HG03378 (cell line): ENCODE data around the gene KLHL12.

Source experiments
- ATAC-seq: cut with Tn5 transposase; IDR thresholded peaks from one replicate; pipeline ENCODE4 v1.9.1; 2021; ENCODE audit warnings: mild to moderate bottlenecking, moderate library complexity; ENCODE audit not compliant: unreplicated experiment

KLHL12 gene

DNA sequence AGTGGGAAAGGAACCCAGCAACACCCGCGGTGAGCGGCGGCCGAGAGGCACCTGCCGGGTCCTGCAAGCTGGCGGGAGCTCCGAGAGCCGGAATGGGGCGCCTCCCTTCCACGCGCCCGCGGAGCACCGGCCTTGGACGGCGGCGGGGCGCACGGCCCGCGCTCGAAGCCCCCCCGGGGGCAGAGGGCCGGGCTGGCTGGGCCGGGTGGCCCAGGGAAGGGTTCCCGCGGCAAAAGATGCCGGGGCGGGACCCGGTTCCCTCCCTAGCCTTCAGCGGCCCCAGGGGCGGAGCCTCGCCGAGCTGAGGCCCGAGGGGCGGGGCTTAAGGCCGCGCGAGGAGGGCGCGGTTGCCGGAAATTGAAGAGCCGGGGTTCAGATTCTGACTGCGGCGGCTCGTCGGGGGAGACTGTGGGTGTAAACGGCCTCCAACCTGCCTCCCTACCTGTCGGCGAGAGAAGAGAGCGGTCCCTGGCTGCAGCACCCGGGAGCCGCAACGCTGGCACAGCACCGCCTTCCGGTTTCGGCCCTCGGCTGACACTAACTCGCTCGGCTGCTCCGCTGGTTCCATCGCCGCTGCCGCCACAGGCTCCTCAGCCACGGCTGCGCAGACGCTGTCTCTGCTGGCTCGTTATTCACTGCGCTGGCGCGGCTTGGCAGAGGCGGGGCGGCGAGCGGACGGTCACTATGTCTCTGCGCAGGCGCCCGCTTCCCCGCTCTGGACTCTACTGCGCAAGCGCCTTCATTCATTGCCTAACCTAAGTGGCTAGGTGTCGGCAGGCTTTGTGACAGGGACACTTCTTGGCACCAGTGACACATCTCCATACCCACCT, 38.3 kb downstream of the KLHL12 start, which contains the start of gene RABIF:
Gene RABIF, minus strand, starts transcription at position 619 of the 830 bp plus-strand sequence. Its CDS starts 51 bp downstream, at position 568.
- peak; percentile 86 for ATAC-seq

DNA sequence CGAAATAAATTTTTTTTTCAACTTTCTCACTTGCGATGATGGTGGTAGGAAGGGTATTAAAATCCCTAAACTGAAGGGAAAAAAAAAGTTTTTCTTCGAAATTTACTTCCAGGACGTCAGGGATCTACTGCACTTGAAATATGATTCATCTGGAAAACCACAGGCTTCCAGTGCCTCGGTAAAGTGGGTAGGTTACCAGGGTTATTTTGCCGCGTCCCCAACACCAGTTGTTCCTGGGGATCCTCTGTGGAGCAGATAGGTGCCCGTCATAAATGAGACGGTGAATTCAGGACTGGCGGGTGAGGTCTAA, 38.9 kb downstream of the KLHL12 start:
- no peak for ATAC-seq

DNA sequence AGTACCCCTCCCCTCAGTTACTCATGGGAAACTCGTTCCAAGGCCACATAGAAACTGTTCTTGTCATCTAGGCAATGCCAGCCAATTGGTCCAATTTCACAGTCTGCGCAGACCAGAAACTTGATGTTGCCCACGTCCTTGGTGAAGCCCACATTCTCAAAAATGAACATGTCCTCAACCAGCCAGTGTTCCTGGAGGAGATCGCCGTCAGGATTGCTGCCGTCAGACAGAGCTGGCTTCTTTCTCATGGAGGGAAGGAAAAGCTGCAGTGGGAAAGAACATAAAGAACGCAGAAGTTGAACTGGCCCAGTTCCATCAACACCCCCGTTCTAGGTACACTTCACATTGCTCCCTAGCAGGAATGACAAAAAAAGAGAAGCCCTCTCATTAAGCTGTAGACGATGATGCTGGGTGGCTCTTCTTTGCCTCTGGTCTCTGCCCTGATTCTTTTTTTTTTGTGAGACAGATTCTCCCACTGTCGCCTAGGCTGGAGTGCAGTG, 46.0 kb downstream of the KLHL12 start:
- ATAC-seq = no peak

DNA sequence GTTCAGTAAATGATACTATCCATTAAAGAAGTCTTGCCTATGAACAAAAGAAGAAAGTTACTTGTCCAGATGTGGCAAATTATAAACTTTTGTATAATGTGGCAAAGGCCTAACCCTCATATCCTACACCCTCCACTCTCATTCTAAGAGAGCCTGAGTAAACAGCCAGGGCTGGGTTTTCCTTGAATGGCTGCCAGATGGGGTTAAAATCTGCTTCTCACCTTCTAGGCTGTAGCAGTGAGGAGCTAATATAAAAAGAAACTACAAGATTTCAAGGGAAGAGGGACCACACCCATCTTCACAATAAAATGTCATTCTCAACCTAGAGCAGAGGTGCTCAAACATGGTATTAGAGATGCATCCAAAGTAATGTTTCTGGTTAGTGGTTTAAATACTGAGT, 47.0 kb downstream of the KLHL12 start:
- ATAC-seq = no peak

DNA sequence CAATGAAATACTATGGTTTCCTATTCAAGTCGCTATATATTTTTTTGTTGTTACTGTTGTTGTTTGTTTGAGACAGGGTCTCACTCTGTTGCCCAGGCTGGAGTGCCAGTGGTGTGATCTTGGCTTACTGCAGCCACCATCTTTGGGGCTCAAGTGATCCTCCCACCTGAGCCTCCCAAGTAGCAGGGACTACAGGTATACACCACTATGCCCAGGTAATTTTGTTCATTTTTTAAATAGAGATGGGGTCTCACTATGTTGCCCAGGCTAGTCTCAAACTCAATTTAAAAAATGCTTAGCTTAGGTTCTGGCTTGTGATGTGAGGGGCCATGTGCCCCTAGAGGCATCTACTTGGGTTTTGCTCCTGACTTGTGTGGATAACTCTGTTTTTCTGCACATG, 47.9 kb downstream of the KLHL12 start:
- no peak for ATAC-seq

DNA sequence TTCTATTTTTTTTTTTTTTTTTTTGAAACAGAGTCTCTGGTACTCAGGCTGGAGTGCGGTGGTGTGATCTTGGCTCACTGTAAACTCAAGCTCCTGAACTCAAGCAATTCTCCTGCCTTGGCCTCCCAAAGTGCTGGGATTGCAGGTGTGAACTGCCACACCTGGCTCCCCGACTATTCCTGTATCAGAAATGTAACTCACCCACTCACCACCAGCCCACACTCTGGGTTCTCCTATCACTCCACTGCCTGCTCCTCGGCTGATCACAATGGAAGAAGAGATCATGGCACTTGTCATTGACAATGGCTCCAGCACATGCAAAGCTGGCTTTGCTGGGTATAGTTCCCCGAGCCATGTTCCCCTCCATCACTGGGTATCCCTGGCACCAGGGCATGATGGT, 54.0 kb downstream of the KLHL12 start:
- ATAC-seq = no peak

DNA sequence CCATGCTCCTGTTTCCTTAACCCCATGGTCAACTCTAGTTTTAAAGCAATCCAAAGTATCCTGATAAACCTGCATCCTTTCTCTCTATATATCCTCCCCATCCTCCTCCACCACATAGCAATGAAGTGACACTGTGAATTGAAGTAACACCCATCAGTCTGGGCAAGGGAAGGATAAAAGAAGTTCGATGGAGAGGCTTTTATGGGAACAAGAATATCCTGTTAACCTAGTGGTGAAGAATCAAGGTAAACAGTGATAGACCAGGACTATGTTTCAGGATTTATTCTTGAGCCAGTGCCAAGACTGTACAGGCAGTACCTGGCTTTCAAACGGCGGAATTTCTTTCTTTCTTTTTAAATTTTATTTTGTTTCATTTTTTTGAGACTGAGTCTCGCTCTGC, 55.7 kb downstream of the KLHL12 start:
- no peak for ATAC-seq

DNA sequence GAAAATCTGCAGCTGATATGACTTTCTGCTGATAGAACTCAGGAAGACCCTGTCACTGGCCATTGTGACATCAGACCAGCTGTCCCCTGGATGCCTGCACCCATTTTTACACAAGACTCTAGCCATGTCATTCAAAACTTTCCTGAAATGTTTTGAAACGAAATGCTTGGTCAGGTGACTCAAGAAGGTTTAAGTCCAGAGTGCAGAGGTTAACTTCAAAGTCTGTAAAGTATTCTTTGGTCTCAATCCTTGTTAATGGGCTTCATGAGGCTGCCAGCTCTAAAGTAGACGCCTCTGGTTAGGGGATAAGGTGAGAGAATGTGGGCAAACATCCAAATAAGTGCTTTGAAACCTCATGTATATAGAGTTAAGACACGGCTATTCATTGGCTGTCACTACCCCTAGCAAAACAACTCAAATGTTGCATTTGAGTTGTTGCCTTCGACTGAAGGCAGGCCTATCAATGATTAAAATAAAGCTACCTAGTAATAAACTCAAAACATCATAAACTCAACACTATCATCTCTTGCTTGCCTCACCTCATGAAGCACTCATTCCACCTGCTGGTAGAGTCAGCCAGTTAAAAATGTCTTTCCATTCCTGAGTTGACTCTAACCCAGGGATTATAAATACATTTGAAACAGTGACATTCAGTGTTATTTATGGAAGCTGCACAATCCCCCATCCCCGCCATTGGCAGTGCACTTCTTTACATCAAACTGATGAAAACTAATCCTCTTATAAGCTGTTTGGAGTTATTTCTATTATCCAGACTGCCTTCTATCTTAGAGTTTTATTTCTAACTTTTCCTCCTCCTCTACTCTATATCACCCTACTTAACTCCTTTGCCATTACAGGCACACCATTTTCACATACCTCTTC, 64.1 kb downstream of the KLHL12 start:
- no peak for ATAC-seq

DNA sequence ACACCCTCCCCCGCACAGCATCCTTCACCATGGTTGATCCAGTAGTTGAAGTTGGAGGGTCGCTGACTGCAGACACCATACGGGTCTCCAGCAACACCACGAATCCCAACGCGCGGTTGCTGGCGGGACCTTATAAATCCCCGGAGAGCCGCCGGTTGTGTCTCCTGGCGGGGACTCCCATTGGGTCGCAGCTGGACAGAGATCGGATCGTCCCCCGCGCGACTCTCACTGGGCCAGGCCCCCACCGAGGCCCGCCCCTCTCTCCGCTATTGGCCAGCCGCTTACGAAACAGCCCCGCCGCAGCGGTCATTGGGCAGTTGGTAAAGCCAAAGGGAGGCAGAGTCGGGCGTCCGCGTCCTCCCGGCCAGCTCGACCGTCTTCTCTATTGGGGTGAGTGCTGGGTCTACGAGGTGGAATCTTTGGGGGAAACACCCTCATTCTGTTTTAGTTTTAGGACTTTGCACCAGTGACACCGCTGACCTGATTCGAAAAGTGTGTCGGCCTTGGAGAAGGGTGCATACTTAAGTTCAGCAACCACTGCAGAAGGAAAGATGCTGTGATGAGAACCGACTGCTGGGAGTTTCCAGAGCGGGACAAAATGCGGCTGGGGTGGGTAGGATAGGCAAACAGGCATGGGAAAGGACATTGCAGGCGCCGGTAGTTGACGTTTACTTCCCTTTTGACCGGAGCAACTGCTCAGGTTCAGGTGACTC, 65.5 kb downstream of the KLHL12 start:
- ATAC-seq = no peak

DNA sequence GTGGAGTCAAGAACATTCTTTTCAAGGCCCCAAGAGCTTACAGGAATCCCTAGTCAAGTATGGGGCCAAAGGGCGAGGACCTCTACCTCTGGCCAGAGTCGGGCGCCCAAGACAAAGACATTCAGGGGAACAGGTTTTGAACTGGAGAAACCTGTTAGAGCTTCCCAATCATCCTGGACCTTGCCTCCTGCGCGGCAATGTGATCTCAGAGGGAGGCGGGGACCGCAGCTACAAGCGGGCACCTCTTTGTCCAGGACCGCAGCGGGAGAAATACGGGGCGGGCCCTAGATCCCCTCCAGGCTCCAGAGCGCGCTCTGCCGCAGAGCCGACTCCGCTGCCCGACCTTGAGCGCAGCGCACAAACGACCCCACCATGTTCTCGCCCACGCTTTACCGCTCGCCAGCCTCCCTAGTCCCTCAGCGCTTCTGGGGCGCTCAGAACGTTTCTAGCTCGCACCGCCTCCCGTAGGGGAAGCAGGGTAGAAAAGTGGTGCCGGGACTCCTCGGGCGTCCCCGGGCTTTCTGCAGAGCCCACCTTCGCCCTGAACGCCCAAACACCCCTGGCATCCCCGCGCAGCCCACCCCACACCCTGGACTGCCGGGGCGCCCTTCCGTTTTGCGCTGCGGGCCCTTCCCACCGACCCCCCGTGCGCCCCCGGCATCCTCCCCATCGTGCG, 66.2 kb downstream of the KLHL12 start:
- ATAC-seq = no peak

DNA sequence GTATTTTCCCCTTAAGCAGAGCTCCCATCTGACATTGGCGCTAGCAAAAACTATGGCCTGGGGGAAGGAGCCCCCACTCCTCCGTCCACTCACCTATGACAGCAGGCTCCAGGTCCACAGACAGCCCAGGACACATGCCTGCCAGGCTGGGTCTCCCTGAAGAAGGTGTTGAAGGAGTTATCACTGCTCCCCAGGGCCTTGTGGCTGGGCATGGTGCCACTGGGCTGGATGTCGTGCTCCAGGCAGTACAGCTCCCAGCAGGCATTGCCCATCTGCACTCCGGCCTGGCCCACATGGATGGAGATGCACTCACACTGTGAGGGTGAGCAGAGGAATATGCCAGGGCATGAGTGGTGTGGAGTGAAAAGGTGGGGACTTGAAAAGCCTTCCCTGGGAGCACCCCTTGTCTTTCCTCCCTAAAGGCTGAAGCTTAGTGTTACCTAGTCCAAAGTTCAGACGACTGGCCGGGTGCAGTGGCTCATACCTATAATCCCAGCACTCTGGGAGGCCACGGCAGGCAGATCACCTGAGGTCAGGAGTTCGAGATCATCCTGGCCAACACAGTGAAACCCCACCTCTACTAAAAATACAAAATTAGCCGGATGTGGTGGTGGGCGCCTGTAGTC, 68.1 kb downstream of the KLHL12 start:
- no peak for ATAC-seq

DNA sequence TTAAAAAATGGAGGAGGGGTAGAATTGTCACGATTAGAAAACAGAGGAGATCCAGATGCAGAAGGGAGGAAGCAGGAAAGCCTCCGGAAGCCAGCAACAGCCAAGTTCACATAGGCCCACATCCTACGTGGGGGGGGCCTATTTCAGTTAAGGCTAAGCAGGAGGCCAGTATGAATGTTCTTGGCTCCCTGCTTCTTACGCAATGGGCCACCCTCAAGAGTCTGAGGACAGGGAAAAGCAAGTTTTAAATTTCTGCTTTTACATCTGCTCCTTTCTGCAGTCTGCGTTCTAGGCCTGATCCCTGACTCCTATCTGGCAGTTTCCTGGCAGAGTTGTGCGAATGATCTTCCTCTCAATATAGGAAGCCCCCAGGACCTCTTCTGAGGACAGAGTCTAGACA, 68.7 kb downstream of the KLHL12 start:
- no peak for ATAC-seq

DNA sequence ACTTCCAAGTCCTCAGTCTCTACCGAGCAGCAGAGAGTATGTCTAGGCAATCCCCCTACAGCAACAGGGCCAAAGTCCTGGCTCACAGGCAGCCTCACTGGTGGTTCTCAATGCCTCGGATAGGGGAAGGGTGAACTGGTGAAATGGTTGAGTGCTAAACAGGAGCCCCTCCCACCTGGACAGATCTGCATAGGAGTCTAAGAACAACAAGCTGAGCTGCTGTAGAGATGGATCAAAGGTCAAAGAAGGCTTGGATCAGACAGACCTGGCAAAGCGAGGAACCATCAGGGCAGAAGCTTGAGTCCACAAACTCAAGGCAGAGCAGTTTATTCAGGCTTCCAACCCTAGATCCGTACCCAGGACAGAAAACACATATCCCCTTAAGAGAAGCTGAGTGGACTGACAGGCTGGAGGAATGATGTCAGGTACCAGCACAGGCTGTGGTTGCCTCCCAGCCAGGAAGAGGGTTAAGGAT, 69.9 kb downstream of the KLHL12 start:
- ATAC-seq = no peak

DNA sequence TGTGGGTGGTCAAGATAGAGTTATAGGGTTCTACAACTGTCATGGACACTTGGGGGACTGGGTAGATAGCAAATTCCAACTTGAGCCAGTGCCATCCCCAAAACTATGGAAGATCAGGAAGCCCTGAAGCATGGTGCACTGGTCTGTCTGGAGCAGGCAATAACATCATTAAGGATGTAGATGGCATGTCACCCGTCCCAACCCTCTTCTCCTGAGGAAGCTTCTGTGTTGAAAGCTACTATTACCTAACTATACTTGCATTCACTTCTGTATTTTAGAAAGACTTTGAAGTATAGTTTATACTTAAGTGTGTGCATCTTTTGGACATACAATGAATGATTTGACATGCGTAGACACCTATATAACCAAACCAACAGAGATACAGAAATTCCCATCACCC, 71.0 kb downstream of the KLHL12 start:
- ATAC-seq = no peak

DNA sequence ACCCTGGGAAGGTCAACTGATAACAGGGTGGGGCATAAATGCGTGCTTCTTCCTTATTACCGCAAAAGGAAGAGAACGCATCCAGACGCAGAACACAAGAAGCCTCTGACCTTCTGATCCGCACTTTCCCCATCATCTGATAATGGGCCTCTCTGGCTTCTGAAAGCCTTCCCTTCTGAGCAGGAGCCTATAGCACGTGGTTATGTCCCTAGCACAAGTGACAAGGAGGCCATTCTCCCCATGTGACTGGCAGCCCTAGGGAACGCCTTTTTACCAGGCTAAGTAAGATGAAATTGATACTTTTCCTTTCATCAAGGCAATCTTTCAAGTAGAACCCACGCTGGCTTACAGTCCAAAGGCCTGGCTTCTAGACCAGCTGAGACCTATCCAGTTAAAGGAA, 72.2 kb downstream of the KLHL12 start:
- ATAC-seq = no peak

DNA sequence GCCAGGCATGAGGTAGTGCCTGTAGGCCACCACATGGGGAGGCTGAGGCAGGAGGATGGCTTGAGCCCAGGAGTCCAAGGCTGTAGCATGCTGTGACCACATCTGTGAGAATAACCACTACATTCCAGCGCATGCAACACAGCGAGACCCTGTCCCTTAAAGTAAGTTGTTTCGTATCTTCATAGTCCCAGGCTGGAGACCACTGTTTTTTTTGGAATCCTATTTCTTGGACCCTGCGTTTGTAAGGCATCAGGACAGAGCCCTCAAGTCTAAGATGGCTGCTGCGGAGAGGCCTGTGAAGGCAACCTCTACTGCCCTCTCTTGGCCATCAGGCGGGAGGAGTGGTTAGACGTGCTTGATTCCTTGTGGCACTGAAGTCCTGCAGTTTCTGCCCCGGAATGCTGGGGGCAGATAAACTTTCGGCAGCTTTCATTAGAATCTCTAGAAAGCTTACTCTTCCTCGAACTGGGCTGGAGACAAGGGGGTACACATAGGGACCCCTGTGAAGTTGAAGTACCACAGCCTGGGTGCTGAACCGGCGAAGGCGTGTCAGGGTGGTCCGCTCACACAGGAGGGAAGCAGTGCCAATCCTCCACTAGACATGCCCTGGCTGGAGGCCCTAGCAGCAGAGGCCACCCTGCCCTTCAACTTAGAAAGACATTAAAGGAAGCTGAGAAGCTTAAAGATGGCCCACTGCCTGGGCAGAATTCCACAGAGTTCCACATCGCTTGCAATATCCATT, 74.7 kb downstream of the KLHL12 start:
- no peak for ATAC-seq

DNA sequence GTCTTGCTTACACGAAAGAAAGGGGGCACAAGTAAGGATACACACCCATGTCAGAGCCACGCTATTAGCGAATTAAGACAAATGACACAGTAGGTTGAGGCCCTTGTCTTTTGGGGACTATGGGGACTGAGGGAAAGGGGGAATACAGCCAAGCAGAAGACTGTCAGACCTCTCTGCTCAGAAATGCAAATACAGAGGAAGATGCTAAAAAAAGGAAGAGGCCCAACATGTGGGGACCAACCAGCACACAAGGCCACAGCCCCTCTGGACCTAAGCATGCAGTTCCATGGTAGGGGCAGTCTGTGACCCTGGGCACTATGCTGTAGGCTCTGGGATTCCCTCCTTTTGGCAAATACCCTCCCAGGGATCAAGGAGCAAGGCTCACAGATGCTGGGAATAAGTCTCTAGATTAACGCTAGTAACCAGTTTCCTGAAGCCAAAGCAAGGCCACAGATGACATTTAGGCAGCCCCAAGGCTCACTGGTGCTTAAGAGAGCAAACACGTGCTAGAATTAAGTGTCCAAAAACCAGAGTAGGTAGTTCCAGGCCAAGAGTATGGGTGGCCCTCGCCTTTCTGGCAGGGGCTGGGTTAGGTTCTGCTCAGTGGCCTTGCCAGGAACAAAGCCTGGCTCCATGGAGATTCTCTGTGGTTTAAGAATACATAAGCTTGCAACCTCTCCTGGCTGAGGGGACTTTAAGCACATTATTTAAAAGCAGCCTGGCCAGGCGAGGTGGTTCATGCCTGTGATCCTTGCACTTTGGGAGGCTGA, 76.3 kb downstream of the KLHL12 start:
- ATAC-seq = no peak

DNA sequence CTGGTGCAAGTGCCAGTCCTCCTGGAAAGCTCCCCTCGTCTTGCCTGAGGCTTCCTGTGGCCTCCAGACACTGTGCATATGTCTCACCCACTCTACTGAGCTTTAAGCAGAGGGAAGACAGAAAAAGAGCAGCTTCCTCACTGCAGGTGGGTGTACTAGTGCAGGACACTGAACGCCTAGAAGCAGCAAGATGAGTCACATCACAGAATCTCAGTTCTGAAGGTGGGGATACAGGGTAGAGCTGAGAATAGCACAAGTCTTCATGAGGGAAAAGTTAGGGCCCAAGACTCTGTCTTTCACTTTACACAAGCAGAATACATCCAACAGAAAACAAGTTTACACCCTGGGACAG, 78.9 kb downstream of the KLHL12 start:
- peak; percentile 64 for ATAC-seq

DNA sequence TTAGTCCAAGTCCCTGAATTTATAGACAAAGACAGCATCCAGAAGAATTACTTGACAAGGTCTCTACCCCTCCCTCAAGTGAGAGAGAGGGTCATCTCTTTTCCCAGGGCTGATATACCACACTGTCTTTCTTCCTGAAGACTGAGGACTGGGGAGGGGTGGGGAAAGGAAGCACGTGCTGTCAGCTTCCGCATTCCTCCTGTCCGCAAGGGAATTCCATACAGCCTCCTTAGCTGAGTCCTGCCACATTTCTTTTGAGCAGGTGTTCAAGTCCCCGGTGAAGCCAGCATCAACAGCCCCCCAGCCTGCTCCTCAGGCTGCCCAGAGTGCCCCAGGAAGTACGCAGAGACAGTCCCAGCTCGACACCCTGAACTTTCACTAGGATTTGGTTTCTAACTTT, 82.1 kb downstream of the KLHL12 start:
- ATAC-seq = no peak
